GM12874 (cell line): ENCODE results near the gene MYO5A.

ENCODE experiments used
- TF ChIP-seq, protein P1 (sequence below): IDR thresholded peaks from 2 replicates; pipeline ENCODE4 v1.5.1; 2011; ENCODE audit warnings: low read depth, mild to moderate bottlenecking, control low read depth, low read length, moderate library complexity; ENCODE audit not compliant: insufficient read depth

Gene MYO5A

DNA sequence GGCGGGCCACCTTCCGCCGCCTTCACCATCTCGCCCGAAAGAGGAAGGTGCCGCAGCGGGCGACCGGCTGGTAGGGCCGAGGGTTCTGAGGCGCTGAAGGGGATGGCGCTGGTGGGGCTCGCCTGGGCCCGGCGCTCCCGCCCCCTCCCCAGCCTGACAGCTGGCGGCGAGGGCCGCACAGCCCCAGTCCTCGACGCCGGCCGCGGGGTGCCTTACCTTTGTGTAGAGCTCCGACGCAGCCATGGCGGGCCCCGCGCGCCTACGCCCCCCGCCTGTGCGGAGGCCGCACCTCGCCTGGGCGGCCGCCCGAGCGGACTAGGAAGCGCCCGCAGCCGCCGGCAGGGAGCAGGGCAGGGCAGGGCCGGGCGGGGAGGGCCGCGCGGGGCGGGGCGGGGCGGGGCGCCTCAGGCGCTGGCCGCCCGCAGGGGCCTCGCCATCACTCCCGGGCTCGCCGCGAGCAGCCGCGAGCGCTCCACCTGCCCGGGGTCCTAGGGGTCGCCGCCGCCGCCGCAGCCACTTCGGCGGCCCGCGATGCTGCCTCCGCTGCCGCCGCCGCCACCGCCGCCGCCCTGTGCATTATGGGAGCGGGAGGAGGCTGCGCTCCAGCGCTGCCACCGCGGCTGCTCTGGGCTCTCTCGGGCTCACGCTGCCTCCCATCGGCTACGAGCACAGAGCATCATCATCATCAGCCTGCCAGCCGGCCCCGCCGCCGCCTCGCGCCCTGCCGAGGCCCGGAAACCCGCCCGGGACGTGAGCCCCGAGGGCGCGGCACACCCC is at the start of gene MYO5A:
TSS of gene MYO5A (minus strand) at position 317 of the 777 bp plus-strand sequence. CDS start at position 243, 74 bp downstream.
- TF ChIP-seq, protein P1, sequence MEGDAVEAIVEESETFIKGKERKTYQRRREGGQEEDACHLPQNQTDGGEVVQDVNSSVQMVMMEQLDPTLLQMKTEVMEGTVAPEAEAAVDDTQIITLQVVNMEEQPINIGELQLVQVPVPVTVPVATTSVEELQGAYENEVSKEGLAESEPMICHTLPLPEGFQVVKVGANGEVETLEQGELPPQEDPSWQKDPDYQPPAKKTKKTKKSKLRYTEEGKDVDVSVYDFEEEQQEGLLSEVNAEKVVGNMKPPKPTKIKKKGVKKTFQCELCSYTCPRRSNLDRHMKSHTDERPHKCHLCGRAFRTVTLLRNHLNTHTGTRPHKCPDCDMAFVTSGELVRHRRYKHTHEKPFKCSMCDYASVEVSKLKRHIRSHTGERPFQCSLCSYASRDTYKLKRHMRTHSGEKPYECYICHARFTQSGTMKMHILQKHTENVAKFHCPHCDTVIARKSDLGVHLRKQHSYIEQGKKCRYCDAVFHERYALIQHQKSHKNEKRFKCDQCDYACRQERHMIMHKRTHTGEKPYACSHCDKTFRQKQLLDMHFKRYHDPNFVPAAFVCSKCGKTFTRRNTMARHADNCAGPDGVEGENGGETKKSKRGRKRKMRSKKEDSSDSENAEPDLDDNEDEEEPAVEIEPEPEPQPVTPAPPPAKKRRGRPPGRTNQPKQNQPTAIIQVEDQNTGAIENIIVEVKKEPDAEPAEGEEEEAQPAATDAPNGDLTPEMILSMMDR: no peak

DNA sequence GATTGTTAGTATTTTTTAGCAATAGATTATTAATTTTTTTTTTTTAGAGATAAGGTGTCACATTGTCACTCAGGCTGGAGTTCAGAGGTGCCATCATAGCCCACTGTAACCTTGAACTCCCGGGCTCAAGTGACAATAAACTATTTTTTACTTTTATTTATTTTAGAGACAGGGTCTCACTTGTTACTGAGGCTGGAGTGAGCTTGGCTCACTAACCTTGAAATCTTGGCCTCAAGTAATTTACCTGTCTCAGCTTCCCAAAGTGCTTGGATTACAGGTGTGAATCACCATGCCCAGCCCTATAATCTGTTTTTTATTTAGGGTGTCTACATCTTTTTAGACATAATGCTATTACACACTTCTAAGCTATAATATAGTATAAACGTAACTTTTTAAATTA is 48.0 kb upstream of the MYO5A start:
- TF ChIP-seq, protein P1: no peak

DNA sequence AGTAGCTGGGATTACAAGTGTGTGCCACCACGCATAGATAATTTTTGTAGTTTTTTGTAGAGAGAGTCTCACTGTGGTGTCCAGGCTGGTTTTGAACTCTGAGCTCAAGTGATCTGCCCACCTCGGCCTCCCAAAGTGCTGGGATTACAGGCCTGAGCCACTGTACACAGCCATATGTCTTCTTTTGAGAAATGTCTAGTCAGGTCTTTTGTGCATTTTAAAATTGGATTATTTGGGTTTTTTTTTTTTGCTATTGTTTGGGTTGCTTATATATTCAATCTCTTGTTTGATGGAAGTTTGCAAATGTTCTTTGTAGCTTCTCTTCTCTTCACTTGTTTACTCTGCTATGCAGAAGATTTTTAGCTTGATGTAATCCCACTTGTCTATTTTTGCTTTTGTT is 46.4 kb upstream of the MYO5A start:
- TF ChIP-seq, protein P1: no peak

DNA sequence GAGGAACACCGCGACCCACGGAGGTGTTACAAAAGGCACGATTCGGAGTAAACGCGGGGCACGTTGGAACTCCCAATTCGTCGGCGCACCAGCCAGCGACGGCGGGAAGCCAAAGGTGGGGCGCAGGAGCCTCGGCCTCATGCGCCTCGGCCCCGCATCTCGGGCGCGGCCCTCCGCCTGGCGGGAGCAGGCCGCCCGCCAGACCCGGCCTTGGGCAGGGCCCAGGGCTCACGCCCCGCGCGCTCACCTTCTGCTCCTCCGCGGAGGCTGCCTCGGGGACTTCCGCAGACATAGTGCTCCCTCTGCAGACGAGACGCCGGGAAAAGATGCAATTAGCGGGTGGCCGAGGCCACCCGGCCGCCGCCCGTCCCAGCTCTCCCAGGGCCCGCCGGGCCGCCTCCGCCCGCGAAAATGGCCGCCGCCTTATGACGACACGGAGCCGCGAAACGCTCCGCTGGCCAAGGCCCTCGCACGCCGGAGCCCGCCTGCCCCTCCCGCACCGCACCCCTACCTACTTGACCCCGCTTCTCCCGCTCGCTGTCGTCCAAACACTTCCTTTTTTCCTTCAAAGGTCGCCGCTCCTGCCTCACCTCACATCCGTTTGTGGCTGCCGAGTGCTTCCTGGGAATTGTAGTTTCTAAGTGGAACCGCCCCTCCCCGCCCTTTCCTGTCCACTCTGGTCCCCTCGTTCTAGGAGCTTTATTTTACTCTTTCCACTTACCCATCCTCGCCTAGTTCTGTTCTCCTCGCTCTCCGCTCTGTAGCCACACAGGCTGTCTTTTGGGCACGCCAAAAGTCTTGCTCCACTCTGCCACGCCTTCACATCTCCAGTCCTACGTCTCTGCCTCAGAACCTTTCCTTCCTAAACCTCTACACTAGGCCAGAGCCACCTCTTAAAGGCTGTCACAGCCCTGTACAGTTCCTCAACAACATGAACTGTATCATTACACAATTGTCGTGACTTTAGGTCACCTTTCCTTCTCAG is 40.2 kb upstream of the MYO5A start, which contains the start of gene ARPP19:
TSS of gene ARPP19 (minus strand) at position 430 of the 985 bp plus-strand sequence. CDS start at position 292, 138 bp downstream.
- TF ChIP-seq, protein P1: 0 out of 2 replicates have a peak, but pooled peaks have one; percentile 11

DNA sequence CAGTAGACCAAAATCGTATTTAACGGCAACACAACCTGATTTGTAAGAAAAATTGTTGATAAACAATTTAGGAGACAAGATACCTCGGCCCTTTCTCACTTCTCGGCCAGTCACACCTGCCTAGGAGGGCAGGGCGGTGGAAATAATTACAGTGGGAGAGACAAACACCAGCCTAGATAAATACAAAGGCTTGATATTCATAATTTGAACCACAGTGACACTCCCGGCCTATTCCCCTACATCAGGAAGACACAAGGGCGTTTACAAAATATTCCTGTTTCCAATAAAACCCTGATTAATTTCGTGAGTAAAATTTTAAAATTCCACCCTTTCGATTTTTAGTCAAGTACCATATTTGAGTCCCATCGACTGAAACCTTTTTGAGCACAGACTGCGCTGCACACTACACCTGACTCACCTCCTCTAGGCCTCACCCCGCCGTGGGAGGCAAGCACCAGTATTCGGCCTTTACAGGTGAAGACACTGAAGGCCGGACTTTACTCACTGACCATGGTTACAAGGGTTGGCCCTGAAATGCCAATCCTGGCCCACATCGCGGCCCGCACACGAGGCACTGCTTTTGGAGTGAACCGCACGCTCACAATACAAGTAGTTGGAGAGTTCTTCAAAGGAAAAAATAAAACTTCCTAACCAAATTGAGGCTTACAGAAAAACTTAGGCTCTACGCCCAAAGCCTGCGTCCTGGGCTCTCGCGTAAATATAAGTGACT is 39.4 kb upstream of the MYO5A start:
- TF ChIP-seq, protein P1: no peak

DNA sequence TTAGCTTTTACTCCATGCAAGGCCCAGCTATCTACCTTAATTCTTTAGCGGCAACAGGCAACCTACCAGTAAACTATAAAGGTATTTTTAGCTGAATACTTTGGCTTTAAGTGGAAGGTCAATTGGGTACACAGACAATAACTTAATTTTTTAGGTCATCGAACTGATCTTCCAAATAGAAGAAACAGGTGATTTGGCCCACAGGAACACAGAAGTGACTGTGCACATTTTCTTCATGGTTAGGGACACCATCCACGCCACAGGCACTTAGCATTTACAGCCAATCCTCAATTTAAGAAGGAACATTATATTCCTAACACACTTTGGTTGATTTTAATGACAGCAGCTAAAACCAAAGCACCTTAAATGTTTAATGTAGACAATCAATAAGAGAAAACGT is 38.2 kb upstream of the MYO5A start:
- TF ChIP-seq, protein P1: no peak

DNA sequence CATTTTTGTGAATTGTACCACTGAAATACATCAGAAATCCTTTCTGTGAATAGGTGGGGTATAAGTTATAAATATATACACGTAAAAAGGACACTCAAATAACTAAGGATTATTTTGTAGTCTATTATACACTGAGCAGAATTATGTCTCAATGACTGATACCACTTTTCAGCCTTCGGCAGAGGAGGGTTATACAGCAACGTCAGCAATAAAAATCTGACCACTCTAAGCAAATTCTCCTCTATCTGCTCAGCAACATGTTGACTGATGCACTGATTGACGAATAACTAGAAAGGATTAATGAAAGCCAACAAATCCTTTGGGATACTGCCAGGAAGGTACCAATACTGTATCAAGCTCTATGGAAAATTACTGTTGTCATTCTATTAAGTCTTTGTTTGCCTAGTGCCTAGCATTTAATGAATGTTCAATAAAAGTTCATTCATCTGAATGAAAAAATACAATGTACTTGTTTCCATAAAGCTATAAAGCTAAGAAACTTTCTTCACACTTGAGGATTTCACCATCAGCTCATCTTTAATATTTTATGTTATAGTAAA is 34.9 kb upstream of the MYO5A start:
- TF ChIP-seq, protein P1: no peak
